Measurements from ENCODE around the gene ARHGAP10.
"Not testable (repeated sequence)": the region's sequence is repeated elsewhere in the genome, so short reads cannot be mapped to it uniquely, and the experiment has no call there.

Gene ARHGAP10

GRCh38 chr4:147794787-147795413 lies 63.0 kb downstream of the ARHGAP10 start:
- DNase-seq = no peak

GRCh38 chr4:147799057-147799456 lies 67.2 kb downstream of the ARHGAP10 start:
- DNase-seq = not testable (repeated sequence)

- DNase-seq = peak; percentile 19
Measured at GRCh38 chr4:147799986-147800555, 68.2 kb downstream of the ARHGAP10 start.

GRCh38 chr4:147801820-147802219 lies 69.9 kb downstream of the ARHGAP10 start:
- no peak for DNase-seq

GRCh38 chr4:147802346-147802745 lies 70.5 kb downstream of the ARHGAP10 start:
- DNase-seq = no peak

GRCh38 chr4:147805946-147806345 lies 74.1 kb downstream of the ARHGAP10 start:
- DNase-seq = no peak

- DNase-seq = no peak
Measured at GRCh38 chr4:147808447-147808846, 76.6 kb downstream of the ARHGAP10 start.

- no peak for DNase-seq
Measured at GRCh38 chr4:147809211-147809610, 77.3 kb downstream of the ARHGAP10 start.

- DNase-seq = no peak
Measured at GRCh38 chr4:147811878-147812277, 80.0 kb downstream of the ARHGAP10 start.

GRCh38 chr4:147813109-147813773 lies 81.4 kb downstream of the ARHGAP10 start:
- no peak for DNase-seq

GRCh38 chr4:147813973-147814372 lies 82.1 kb downstream of the ARHGAP10 start:
- DNase-seq = no peak

- no peak for DNase-seq
Measured at GRCh38 chr4:147814376-147814775, 82.5 kb downstream of the ARHGAP10 start.

GRCh38 chr4:147815741-147816140 lies 83.9 kb downstream of the ARHGAP10 start:
- DNase-seq = no peak

GRCh38 chr4:147816382-147817254 lies 84.7 kb downstream of the ARHGAP10 start:
- DNase-seq = no peak

GRCh38 chr4:147820975-147821374 lies 89.1 kb downstream of the ARHGAP10 start:
- no peak for DNase-seq

GRCh38 chr4:147821555-147821954 lies 89.7 kb downstream of the ARHGAP10 start:
- DNase-seq = no peak

GRCh38 chr4:147822128-147822527 lies 90.2 kb downstream of the ARHGAP10 start:
- no peak for DNase-seq

- no peak for DNase-seq
Measured at GRCh38 chr4:147823130-147823529, 91.2 kb downstream of the ARHGAP10 start.

GRCh38 chr4:147824316-147824715 lies 92.4 kb downstream of the ARHGAP10 start:
- no peak for DNase-seq

GRCh38 chr4:147824884-147825283 lies 93.0 kb downstream of the ARHGAP10 start:
- DNase-seq = no peak

GRCh38 chr4:147825451-147826287 lies 93.8 kb downstream of the ARHGAP10 start:
- no peak for DNase-seq

GRCh38 chr4:147826288-147826646 lies 94.4 kb downstream of the ARHGAP10 start:
- no peak for DNase-seq
